Adrenal gland (tissue), 12 donors: ENCODE measurements around the gene ACAN. TPM values are rescaled to one million over a fixed set of nuclear protein-coding genes. Genes with fewer than 3 reads are reported as not detected.
A peak's percentile ranks its signal among the peaks of the same experiment; 100 is the strongest.

ENCODE experiments used
- DNase-seq, 7 donors: peaks; one replicate each; pipeline ENCODE4 v3.0.0-alpha.2; 2019 to 2020
- H3K27ac ChIP-seq, 5 donors: fragments of 200-600 bp; sonication (generic) in 4 of 5; 1 replicate in 3 of 5; 2 replicates in 2 of 5; pipeline versions ENCODE4 v1.5.1 to v1.8.0; 2016 to 2020; ENCODE audit warnings: mild to moderate bottlenecking in 1 of 5
- H3K27me3 ChIP-seq: fragments of 200-600 bp; 2 replicates; pipeline ENCODE4 v1.8.0; 2021
- H3K36me3 ChIP-seq, 2 donors: fragments of 200-600 bp; replicated peaks in 1 of 2; 1 replicate in 1 of 2; 2 replicates in 1 of 2; pipeline versions ENCODE4 v1.5.1 to v1.8.0; 2018 to 2022
- H3K4me1 ChIP-seq, 2 donors: fragments of 200-600 bp; replicated peaks in 1 of 2; 1 replicate in 1 of 2; 2 replicates in 1 of 2; pipeline versions ENCODE4 v1.5.1 to v1.8.0; 2018 to 2021
- H3K4me3 ChIP-seq, 4 donors: fragments of 200-600 bp; sonication (generic) in 3 of 4; one replicate each; pipeline ENCODE4 v1.5.1; 2016 to 2018
- H3K9me3 ChIP-seq, 3 donors: fragments of 200-600 bp; sonication (generic) in 1 of 3; replicated peaks in 1 of 3; 1 replicate in 2 of 3; 2 replicates in 1 of 3; pipeline versions ENCODE4 v1.5.1 to v1.8.0; 2016 to 2021
- CTCF ChIP-seq, 6 experiments: fragments of 450-650 bp in 4 of 6; fragments of 200-600 bp in 2 of 6; sonication (generic) in 1 of 6; IDR thresholded peaks; 1 replicate in 5 of 6; 2 replicates in 1 of 6; pipeline versions ENCODE4 v1.5.1 to v1.8.0; 2016 to 2021; ENCODE audit warnings: antibody characterized with exemption in 6 of 6, mild to moderate bottlenecking in 2 of 6, moderate library complexity in 1 of 6
- POLR2A ChIP-seq, 2 donors: fragments of 450-650 bp; IDR thresholded peaks; one replicate each; pipeline ENCODE4 v1.6.1; 2017; ENCODE audit warnings: antibody characterized with exemption in 2 of 2, mild to moderate bottlenecking in 2 of 2, moderate library complexity in 1 of 2
- WGBS, 4 donors: extraction: QIAGEN DNeasy Blood & Tissue Kit in 2 of 4; methylation state at CpG; one replicate each; pipeline versions ENCODE4 v1.1.5 to v1.1.7; 2013 to 2017; 5-methylcytosine and 5-hydroxymethylcytosine counted together
- intact Hi-C, 2 donors: fragments of 100-400 bp; cut with DNase I; formaldehyde crosslinking; loops; one replicate each; pipeline versions ENCODE4 v1.14.1 to v1.15.0; 2022 to 2023
- polyA plus RNA-seq, 3 donors: library from polyadenylated mRNA; stranded (reverse); fragments of 200-250 nt in 2 of 3; fragments of 350-450 nt in 1 of 3; fragmentation: Illumina TruSeq in 1 of 3; extraction: RNeasy Lipid Tissue Mini Kit (QIAGEN cat#74804) in 1 of 3; gene quantifications; one replicate each; pipeline ENCODE4 v1.2.3, GENCODE V29; 2013 to 2014
- total RNA-seq, 9 donors: library from RNA; depleted of rRNA in 4 of 9; stranded (reverse); fragments of >200 nt in 4 of 9; fragments of 120-200 nt in 1 of 9; fragmentation: NEBNext Ultra II Directional in 1 of 9; extraction: Animal tissue kit (Norgen Biotek cat#: 25700) in 1 of 9; gene quantifications; one replicate each; pipeline versions ENCODE4 v1.1.0 to v1.2.4, GENCODE V29; 2013 to 2023
- donor health status: healthy with polysubstance abuse.
- donor health status: Bipolar disorder and iron deficiency.
- donor health status: DM: yes; HTN: yes; CAD: no.
- donor health status: DM: no; HTN: no; CAD: no.
- donor health status: DM: no; HTN: no; CAD: no.
- donor health status: DM: yes; HTN: yes; CAD: no.

ACAN gene
- total and polyA plus RNA-seq, 12 donors: 0.04 to 2.4 (median 0.42) TPM

GRCh38 chr15:88834211-88834812, 31.1 kb downstream of the ACAN start:
- H3K36me3 ChIP-seq: no peaks in the 10 kb centered on the region
- peak; percentile 31 to 63 (median 46) for DNase-seq
- H3K4me1 ChIP-seq: no peaks in the 10 kb centered on the region
- no peak overlapping the region for H3K4me3 ChIP-seq
- TF ChIP-seq CTCF (IDR thresholded peaks at IDR 0.05): peak; percentile 27 to 82 (median 68)
- no peak for TF ChIP-seq POLR2A (IDR thresholded peaks at IDR 0.05)
- H3K9me3 ChIP-seq: no peaks in the 10 kb centered on the region
- H3K27me3 ChIP-seq: no peaks in the 10 kb centered on the region
- 20 to 46% (median 40%) methylated on average over 11 to 14 of the region's 14 CpGs for WGBS, 4 donors
- intact Hi-C loops: loop anchor here in 1 of 2 donors (2.0 to 5.0 kb wide), 2 partner anchors 180 to 357 kb away; no protein-coding TSS in a partner anchor
- no peak overlapping the region for H3K27ac ChIP-seq

- Histone ChIP-seq H3K9me3 (no peaks in the 10 kb centered on the region), H3K36me3 (no peaks in the 10 kb centered on the region), H3K4me3 (no peak overlapping the region), H3K4me1 (no peaks in the 10 kb centered on the region), H3K27ac (no peak overlapping the region), H3K27me3 (no peaks in the 10 kb centered on the region)
- TF ChIP-seq CTCF (IDR thresholded peaks at IDR 0.05) (no peak), POLR2A (IDR thresholded peaks at IDR 0.05) (no peak)
- 73 to 87% (median 80%) methylated on average over 4 of the region's 4 CpGs for WGBS, 4 donors
- no peak for DNase-seq
- intact Hi-C loops: loop anchor here (2.0 to 5.0 kb wide), 2 partner anchors 178 to 180 kb away; no protein-coding TSS in a partner anchor
Observed at GRCh38 chr15:88835119-88835518, 31.9 kb downstream of the ACAN start.

GRCh38 chr15:88835646-88836045, 32.4 kb downstream of the ACAN start:
- Histone ChIP-seq H3K27me3 (no peaks in the 10 kb centered on the region), H3K27ac (no peak overlapping the region), H3K9me3 (no peaks in the 10 kb centered on the region), H3K4me1 (no peaks in the 10 kb centered on the region), H3K36me3 (no peaks in the 10 kb centered on the region), H3K4me3 (no peak overlapping the region)
- DNase-seq: no peak
- intact Hi-C loops: loop anchor here (2.0 to 5.0 kb wide), 2 partner anchors 178 to 181 kb away; no protein-coding TSS in a partner anchor
- 54 to 69% (median 57%) methylated on average over 2 of the region's 2 CpGs for WGBS, 4 donors
- TF ChIP-seq CTCF (IDR thresholded peaks at IDR 0.05): no peak
- TF ChIP-seq POLR2A (IDR thresholded peaks at IDR 0.05): no peak

- Histone ChIP-seq H3K4me3 (no peak overlapping the region), H3K27me3 (no peaks in the 10 kb centered on the region), H3K27ac (no peak overlapping the region), H3K4me1 (no peaks in the 10 kb centered on the region), H3K9me3 (no peaks in the 10 kb centered on the region), H3K36me3 (no peaks in the 10 kb centered on the region)
- intact Hi-C loops: loop anchor here in 1 of 2 donors (5.0 kb wide), 1 partner anchor 181 kb away; no protein-coding TSS in a partner anchor
- DNase-seq: no peak
- TF ChIP-seq CTCF (IDR thresholded peaks at IDR 0.05) (no peak), POLR2A (IDR thresholded peaks at IDR 0.05) (no peak)
- WGBS, 4 donors: 87 to 94% (median 88%) methylated on average over 11 to 18 of the region's 18 CpGs
Observed at GRCh38 chr15:88838667-88839066, 35.4 kb downstream of the ACAN start.
